ENCODE measurements around the gene FLAD1.

The FLAD1 gene

DNA sequence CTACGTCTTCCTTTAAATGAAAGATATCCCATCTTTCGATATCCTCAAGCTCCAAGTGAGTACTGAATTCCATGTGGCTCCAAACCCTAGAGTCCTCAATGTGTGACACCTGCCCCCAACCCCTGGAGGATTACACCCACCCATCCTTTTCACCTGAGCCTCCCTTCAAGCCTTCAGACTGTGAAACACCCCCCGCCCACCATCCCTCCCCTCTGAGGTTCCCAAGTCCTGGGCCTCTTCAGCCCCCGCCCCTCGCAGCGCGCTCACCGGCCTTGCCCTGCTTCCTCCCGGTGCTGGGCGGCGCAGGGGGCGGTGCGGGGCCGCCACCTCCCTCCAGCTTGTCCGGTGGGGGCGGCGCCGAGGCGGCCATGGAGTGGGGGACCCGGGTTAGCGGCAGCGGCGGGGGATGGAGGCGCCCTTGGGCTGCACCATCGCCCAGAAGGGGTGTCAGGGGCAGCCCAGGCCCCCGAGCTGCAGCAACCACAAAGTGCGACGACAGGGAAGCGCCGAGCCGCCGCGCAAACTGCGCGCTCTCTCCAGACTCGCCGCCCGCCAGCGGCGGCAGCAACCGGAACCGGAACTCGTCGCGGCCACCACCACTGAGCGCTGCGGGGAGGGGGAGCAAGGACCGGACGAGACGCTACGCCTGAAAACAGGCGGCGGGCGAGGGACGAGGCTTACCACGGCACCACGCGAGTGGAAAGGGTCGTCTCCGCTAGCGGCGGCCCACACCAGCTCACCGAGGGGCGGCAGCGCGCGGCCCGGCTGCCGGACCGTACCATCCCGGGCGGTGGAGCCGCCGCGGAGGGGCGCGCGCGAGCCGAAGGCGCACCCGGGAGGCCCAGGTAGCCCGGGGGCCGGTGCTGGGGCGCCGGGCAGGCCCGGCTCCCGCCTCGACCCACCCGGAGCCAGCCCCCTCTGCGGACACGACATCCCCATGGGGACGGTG lies 21.7 kb upstream of the FLAD1 start, which contains the start of gene PYGO2 (continued):
- TF ChIP-seq, protein P1, sequence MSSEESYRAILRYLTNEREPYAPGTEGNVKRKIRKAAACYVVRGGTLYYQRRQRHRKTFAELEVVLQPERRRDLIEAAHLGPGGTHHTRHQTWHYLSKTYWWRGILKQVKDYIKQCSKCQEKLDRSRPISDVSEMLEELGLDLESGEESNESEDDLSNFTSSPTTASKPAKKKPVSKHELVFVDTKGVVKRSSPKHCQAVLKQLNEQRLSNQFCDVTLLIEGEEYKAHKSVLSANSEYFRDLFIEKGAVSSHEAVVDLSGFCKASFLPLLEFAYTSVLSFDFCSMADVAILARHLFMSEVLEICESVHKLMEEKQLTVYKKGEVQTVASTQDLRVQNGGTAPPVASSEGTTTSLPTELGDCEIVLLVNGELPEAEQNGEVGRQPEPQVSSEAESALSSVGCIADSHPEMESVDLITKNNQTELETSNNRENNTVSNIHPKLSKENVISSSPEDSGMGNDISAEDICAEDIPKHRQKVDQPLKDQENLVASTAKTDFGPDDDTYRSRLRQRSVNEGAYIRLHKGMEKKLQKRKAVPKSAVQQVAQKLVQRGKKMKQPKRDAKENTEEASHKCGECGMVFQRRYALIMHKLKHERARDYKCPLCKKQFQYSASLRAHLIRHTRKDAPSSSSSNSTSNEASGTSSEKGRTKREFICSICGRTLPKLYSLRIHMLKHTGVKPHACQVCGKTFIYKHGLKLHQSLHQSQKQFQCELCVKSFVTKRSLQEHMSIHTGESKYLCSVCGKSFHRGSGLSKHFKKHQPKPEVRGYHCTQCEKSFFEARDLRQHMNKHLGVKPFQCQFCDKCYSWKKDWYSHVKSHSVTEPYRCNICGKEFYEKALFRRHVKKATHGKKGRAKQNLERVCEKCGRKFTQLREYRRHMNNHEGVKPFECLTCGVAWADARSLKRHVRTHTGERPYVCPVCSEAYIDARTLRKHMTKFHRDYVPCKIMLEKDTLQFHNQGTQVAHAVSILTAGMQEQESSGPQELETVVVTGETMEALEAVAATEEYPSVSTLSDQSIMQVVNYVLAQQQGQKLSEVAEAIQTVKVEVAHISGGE (tag by site-specific recombination; conservative IDR thresholded peaks at IDR 0.05; ENCODE audit: low read depth), result peak; percentile 93
- TF ChIP-seq, protein P2, sequence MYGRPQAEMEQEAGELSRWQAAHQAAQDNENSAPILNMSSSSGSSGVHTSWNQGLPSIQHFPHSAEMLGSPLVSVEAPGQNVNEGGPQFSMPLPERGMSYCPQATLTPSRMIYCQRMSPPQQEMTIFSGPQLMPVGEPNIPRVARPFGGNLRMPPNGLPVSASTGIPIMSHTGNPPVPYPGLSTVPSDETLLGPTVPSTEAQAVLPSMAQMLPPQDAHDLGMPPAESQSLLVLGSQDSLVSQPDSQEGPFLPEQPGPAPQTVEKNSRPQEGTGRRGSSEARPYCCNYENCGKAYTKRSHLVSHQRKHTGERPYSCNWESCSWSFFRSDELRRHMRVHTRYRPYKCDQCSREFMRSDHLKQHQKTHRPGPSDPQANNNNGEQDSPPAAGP (tag by site-specific recombination; IDR thresholded peaks at IDR 0.05), result peak; percentile 75
- TF ChIP-seq ZNF555 (tag by site-specific recombination; conservative IDR thresholded peaks at IDR 0.05) (no peak), WT1 (tag by site-specific recombination; IDR thresholded peaks at IDR 0.05) (peak; percentile 19; the same call in 1 of the 2 replicates), ZBTB48 (tag by site-specific recombination; IDR thresholded peaks at IDR 0.05) (no peak), ZNF169 (tag by site-specific recombination; IDR thresholded peaks at IDR 0.05) (no peak), ZNF366 (tag by site-specific recombination; conservative IDR thresholded peaks at IDR 0.05) (no peak), SCRT1 (tag by site-specific recombination; IDR thresholded peaks at IDR 0.05; ENCODE audit: borderline replicate concordance) (no peak), ZNF629 (tag by site-specific recombination; IDR thresholded peaks at IDR 0.05) (peak; percentile 55), ZNF2 (tag by site-specific recombination; IDR thresholded peaks at IDR 0.05) (peak; percentile 51; the same call in 1 of the 2 replicates), ZNF354C (tag by site-specific recombination; IDR thresholded peaks at IDR 0.05; ENCODE audit: borderline replicate concordance, low read depth) (no peak), ZNF211 (tag by site-specific recombination; IDR thresholded peaks at IDR 0.05; ENCODE audit: low read depth) (no peak), GLI4 (tag by site-specific recombination; IDR thresholded peaks at IDR 0.05) (no peak), ZSCAN23 (tag by site-specific recombination; IDR thresholded peaks at IDR 0.05) (no peak), ZSCAN30 (tag by site-specific recombination; IDR thresholded peaks at IDR 0.05) (peak; percentile 74), ZNF394 (tag by site-specific recombination; IDR thresholded peaks at IDR 0.05; ENCODE audit: borderline replicate concordance) (no peak), ZNF155 (tag by site-specific recombination; IDR thresholded peaks at IDR 0.05) (no peak), ZNF157 (tag by site-specific recombination; IDR thresholded peaks at IDR 0.05) (no peak), OVOL3 (tag by site-specific recombination; IDR thresholded peaks at IDR 0.05) (peak; percentile 21; the same call in 1 of the 2 replicates), KLF10 (tag by site-specific recombination; IDR thresholded peaks at IDR 0.05) (peak; percentile 35; the same call in 1 of the 2 replicates), ZNF174 (tag by site-specific recombination; IDR thresholded peaks at IDR 0.05) (no peak), ZBTB8A (tag by site-specific recombination; IDR thresholded peaks at IDR 0.05) (peak; percentile 99), ZNF404 (tag by site-specific recombination; IDR thresholded peaks at IDR 0.05) (no peak), FEZF1 (tag by site-specific recombination; IDR thresholded peaks at IDR 0.05) (no peak), ZNF202 (tag by site-specific recombination; IDR thresholded peaks at IDR 0.05; ENCODE audit: borderline replicate concordance) (no peak; the same call in 1 of the 2 replicates)
- TF ChIP-seq, protein P3, sequence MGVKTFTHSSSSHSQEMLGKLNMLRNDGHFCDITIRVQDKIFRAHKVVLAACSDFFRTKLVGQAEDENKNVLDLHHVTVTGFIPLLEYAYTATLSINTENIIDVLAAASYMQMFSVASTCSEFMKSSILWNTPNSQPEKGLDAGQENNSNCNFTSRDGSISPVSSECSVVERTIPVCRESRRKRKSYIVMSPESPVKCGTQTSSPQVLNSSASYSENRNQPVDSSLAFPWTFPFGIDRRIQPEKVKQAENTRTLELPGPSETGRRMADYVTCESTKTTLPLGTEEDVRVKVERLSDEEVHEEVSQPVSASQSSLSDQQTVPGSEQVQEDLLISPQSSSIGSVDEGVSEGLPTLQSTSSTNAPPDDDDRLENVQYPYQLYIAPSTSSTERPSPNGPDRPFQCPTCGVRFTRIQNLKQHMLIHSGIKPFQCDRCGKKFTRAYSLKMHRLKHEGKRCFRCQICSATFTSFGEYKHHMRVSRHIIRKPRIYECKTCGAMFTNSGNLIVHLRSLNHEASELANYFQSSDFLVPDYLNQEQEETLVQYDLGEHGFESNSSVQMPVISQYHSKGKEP (tag by site-specific recombination; IDR thresholded peaks at IDR 0.05), result peak; percentile 8; the same call in 1 of the 2 replicates
- TF ChIP-seq, protein P4, sequence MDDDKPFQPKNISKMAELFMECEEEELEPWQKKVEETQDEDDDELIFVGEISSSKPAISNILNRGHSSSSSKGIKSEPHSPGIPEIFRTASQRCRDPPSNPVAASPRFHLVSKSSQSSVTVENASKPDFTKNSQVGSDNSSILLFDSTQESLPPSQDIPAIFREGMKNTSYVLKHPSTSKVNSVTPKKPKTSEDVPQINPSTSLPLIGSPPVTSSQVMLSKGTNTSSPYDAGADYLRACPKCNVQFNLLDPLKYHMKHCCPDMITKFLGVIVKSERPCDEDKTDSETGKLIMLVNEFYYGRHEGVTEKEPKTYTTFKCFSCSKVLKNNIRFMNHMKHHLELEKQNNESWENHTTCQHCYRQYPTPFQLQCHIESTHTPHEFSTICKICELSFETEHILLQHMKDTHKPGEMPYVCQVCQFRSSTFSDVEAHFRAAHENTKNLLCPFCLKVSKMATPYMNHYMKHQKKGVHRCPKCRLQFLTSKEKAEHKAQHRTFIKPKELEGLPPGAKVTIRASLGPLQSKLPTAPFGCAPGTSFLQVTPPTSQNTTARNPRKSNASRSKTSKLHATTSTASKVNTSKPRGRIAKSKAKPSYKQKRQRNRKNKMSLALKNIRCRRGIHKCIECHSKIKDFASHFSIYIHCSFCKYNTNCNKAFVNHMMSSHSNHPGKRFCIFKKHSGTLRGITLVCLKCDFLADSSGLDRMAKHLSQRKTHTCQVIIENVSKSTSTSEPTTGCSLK (tag by site-specific recombination; IDR thresholded peaks at IDR 0.05), result no peak
- TF ChIP-seq, protein P5, sequence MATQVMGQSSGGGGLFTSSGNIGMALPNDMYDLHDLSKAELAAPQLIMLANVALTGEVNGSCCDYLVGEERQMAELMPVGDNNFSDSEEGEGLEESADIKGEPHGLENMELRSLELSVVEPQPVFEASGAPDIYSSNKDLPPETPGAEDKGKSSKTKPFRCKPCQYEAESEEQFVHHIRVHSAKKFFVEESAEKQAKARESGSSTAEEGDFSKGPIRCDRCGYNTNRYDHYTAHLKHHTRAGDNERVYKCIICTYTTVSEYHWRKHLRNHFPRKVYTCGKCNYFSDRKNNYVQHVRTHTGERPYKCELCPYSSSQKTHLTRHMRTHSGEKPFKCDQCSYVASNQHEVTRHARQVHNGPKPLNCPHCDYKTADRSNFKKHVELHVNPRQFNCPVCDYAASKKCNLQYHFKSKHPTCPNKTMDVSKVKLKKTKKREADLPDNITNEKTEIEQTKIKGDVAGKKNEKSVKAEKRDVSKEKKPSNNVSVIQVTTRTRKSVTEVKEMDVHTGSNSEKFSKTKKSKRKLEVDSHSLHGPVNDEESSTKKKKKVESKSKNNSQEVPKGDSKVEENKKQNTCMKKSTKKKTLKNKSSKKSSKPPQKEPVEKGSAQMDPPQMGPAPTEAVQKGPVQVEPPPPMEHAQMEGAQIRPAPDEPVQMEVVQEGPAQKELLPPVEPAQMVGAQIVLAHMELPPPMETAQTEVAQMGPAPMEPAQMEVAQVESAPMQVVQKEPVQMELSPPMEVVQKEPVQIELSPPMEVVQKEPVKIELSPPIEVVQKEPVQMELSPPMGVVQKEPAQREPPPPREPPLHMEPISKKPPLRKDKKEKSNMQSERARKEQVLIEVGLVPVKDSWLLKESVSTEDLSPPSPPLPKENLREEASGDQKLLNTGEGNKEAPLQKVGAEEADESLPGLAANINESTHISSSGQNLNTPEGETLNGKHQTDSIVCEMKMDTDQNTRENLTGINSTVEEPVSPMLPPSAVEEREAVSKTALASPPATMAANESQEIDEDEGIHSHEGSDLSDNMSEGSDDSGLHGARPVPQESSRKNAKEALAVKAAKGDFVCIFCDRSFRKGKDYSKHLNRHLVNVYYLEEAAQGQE (tag by site-specific recombination; IDR thresholded peaks at IDR 0.05), result no peak

Data from HEK293 (cell line).